ENCODE data around the gene DGKH.

DNA sequence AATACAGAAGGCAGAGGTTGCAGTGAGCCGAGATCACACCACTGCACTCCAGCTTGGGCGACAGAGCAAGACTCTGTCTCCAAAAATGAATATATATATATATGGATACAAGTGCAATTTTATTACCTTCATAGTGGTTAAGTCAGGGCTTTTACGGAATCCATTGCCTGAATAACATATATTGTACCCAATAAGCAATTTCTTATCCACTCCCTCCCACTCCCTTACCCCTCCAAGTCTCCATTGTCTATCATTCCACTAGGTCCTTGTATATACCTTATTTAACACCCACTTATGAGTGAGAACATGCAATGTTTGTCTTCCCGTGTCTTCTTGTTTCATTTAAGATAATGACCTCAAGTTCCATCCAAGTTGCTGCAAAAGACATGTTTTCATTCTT lies 175.2 kb downstream of the DGKH start:
- no peak for TF ChIP-seq EZH2 (IDR thresholded peaks at IDR 0.05; ENCODE audit: low read length, missing control alignments)
- TF ChIP-seq, protein P1, sequence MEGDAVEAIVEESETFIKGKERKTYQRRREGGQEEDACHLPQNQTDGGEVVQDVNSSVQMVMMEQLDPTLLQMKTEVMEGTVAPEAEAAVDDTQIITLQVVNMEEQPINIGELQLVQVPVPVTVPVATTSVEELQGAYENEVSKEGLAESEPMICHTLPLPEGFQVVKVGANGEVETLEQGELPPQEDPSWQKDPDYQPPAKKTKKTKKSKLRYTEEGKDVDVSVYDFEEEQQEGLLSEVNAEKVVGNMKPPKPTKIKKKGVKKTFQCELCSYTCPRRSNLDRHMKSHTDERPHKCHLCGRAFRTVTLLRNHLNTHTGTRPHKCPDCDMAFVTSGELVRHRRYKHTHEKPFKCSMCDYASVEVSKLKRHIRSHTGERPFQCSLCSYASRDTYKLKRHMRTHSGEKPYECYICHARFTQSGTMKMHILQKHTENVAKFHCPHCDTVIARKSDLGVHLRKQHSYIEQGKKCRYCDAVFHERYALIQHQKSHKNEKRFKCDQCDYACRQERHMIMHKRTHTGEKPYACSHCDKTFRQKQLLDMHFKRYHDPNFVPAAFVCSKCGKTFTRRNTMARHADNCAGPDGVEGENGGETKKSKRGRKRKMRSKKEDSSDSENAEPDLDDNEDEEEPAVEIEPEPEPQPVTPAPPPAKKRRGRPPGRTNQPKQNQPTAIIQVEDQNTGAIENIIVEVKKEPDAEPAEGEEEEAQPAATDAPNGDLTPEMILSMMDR (conservative IDR thresholded peaks at IDR 0.05 in 1 of 2, IDR thresholded peaks at IDR 0.05 in 1 of 2; ENCODE audit: low read depth in 1 of 2, low read length in 2 of 2), result no peak

All from fibroblast of lung (primary cell).